Activated gamma-delta T cell treated with Interleukin-2 at 50 U/mL for 16 hours (primary cell): ENCODE data around the gene SEC24D.
"Not testable (repeated sequence)": the region's sequence is repeated elsewhere in the genome, so short reads cannot be mapped to it uniquely, and the experiment has no call there.

ENCODE experiments used
- DNase-seq: peaks from one replicate; pipeline ENCODE4 v3.0.0-alpha.2; 2020

SEC24D gene

DNA sequence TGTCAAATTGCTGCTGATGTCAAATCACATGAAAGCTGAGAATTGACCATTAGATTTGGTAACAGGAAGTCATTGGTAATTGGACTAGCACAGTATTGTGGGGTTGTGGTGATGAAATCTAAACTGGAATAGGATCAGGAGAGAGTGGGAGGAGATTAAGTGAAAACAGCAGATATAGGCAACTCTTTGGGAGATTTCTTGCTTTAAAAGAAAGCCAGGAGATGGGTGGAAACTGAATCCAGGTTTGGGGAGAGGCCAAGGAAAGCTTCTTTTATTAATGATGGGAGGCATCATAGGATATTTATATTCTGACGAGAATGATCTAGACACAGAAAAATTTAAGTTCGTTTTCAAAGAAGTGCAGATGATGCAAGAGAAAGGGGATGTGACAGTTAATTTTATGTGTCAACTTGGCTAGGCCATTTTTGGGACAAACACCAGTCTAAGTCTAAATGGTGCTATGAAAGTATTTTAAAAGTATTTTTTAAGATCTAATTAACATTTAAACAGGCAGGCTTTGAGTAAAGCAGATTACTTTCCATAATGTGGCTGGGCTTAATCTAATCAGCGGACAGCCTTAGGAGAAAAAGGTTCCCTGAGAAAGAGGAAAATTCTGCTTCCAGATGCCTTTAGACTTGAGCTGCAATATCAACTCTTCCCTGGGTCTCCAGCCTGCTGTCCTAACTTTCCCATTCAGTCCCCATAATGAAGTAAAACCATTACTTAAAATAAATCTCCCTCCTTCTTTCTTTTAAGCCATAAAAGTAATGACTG is 24.7 kb downstream of the SEC24D start:
- DNase-seq, result no peak

GRCh38 chr4:118807659-118808058 is 28.3 kb downstream of the SEC24D start:
- DNase-seq, result no peak

- DNase-seq, result no peak
These were observed 32.7 kb downstream of the SEC24D start for GRCh38 chr4:118803253-118803652.

- no peak for DNase-seq
These were observed 33.9 kb downstream of the SEC24D start for GRCh38 chr4:118801895-118802575.

- DNase-seq, result no peak
These were observed 36.5 kb downstream of the SEC24D start for GRCh38 chr4:118799231-118799942.

GRCh38 chr4:118798658-118799057 is 37.3 kb downstream of the SEC24D start:
- DNase-seq, result no peak

- no peak for DNase-seq
These were observed 38.3 kb downstream of the SEC24D start for GRCh38 chr4:118797558-118798142.

- DNase-seq, result not testable (repeated sequence)
These were observed 44.1 kb downstream of the SEC24D start for GRCh38 chr4:118791690-118792446.

DNA sequence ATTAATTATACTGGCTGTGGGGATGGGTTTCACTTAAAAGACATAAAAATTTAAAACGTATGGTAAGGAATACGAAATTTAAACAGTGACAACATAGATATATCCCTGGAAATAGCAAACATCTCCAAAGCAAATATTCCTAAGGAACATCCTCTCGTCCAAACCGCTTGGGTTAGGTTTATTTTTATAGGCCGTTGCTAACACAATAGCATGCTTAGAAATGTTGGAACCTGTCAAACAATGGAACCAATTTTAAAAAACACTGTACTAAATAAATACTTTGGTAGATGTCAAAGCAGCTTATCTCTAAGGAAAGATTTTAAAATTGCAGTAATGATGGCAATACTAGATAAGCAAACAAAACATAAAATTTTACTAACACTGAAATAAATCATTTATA is 45.4 kb downstream of the SEC24D start:
- DNase-seq, result no peak

DNA sequence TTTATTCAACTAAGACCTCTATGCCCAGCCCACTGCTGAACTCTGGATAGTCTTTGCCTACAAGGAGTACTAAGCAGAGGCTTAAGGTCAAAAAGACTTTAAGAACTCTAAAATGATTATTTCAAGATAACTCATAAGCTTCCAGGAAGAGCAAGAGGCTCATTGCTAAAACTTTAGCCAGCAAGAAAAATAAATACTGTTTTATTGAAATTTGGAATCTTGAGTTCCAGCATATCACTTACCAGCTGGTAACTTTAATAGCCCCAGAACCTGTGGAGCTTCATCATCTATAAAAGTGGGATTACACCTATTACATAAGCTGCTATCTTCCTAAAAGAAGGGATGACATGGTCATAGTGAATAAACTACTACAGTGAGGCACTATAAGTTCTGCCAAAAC is 47.0 kb downstream of the SEC24D start:
- no peak for DNase-seq

DNA sequence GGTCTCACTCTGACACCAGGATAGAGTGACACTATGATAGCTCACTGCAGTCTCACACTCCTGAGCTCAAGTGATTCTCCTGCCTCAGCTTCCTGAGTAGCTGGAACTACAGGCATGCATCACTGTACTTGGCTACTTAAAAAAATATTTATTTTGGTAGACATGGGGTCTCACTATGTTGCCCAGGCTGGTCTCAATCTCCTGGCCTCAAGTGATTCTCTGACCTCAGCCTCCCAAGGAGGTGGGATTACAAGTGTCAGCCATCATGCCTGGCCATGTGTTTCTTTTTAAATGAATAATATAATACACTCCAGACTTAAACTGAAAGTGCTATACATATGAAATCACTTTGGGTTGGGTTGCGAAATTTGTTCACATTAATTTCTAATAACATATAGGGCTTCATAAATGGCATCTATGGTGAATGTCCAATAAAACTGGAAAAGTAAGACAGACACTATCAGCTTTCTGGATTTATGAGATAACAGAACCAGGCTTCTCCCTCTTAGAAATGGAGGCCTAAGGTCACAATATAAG is 48.0 kb downstream of the SEC24D start:
- no peak for DNase-seq

GRCh38 chr4:118784776-118785175 is 51.1 kb downstream of the SEC24D start:
- no peak for DNase-seq

DNA sequence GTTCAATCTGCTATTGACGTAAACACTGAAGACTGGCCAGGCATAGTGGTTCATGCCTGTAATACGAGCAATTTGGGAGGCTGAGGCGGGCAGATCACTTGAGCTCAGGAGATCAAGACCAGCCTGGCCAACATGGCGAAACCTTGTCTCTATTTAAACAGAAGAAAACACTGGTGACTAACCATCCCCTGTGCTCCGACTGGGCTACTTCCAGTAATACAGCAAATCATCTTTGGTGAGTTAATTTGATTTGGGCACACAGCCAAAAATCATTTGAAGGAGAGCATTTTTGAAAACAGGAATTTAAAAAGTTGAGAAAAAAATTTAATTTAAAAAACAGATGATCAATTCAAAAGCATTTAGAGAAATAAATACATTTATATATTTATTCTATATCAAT is 52.0 kb downstream of the SEC24D start:
- DNase-seq, result no peak

GRCh38 chr4:118782886-118783285 is 53.0 kb downstream of the SEC24D start:
- not testable (repeated sequence) for DNase-seq

DNA sequence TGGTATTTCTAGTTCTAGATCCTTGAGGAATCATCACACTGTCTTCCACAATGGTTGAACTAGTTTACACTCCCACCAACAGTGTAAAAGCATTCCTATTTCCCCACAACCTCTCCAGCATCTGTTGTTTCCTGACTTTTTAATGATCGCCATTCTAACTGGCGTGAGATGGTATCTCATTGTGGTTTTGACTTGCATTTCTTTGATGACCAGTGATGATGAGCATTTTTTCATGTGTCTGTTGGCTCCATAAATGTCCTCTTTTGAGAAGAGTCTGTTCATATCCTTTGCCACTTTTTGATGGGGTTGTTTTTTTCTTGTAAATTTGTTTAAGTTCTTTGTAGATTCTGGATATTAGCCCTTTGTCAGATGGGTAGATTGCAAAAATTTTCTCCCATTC is 58.3 kb downstream of the SEC24D start:
- DNase-seq, result not testable (repeated sequence)

GRCh38 chr4:118776955-118777640 is 58.8 kb downstream of the SEC24D start:
- not testable (repeated sequence) for DNase-seq

DNA sequence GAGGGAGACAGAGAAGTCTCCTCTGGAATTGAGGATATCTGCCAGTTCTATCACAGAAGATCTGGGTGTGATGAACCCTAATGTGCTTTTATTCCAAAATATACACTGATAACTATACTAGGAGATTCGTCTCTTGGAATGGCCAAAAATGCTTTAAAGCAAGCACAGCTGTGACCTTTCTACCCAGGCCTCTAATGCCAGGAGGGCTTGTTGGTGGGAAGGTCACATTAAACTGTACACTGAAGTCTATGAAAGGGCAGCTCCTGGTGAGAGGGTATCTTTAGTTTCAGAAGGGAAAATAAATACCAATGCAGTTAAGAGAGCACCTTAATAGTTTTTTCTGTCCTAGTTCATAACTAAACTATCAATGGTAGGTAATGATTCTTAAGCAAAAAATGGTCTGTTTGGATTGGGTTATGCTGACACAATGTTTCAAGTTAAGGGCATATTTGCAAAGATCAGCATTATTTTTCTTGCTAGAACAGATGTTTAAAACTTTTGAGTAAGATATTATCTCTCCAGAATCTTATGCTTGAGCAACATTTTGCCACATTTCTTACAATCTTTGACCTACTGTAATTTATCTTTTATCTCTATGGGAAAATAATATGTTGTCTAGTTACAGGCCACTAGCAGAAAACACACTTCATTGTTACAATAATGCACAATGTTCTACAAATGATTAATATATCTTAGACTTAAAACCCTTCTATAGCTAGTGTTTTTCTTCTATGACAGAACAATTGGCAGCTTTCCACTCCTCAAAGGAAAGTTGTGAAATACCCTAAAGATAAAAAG is 59.6 kb downstream of the SEC24D start:
- no peak for DNase-seq

- DNase-seq, result no peak
These were observed 60.5 kb downstream of the SEC24D start for GRCh38 chr4:118775405-118775804.

DNA sequence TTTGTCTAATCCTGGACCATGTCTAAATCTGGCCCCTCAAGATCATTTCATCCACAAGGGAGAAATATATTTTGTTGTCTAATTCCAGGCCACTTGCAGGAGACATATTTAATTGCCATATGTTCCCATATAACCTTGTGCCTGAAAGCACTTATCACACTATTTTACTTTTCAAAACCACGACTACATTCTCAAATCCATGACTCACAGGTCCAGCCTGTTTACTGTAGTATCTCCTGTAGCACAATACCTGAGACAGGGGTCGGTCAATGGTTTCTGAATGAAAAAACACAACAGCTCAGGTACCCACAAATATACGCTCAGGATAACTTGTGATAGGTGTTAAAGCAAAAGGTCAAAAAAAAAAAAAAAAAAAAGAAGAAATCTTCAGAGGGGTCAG is 60.9 kb downstream of the SEC24D start:
- no peak for DNase-seq

GRCh38 chr4:118774321-118774720 is 61.6 kb downstream of the SEC24D start:
- no peak for DNase-seq

DNA sequence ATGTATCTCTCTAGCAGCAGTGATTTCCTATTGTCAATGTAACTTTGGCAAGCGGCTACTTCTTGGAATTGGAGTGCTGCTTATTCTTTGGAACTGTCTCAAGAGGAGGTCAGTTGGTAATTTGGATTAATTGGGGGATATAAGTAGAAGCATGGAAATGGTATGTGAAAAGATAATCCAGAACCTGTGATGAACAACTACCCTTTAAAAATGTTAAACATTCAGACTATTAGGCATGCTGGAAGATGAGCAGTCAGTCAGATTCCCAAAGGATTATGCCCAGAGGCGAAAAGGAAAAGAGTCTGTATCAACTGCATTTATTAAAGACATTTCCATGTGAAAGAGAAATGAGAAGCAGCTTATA is 62.5 kb downstream of the SEC24D start:
- no peak for DNase-seq
